Stimulated activated CD8-positive, alpha-beta memory T cell treated with anti-CD3 and anti-CD28 coated beads, Interleukin-15, amount 100 ng/mL, for 24 hours (primary cell): ENCODE measurements around the gene SPPL2C.
A peak's percentile ranks its signal among the peaks of the same experiment; 100 is the strongest.
"Not testable (repeated sequence)": the region's sequence is repeated elsewhere in the genome, so short reads cannot be mapped to it uniquely, and the experiment has no call there.

Experiments used
- DNase-seq: peaks from one replicate; pipeline ENCODE4 v3.0.0-alpha.2; 2020; ENCODE audit warnings: low read depth

The SPPL2C gene

GRCh38 chr17:45850011-45850410, 5.3 kb downstream of the SPPL2C start:
- DNase-seq, result no peak

GRCh38 chr17:45850468-45850867, 5.8 kb downstream of the SPPL2C start:
- DNase-seq, result no peak

GRCh38 chr17:45851022-45851421, 6.3 kb downstream of the SPPL2C start:
- DNase-seq, result no peak

GRCh38 chr17:45851464-45851863, 6.8 kb downstream of the SPPL2C start:
- no peak for DNase-seq

- DNase-seq, result no peak
These were observed 7.2 kb downstream of the SPPL2C start for GRCh38 chr17:45851873-45852272.

GRCh38 chr17:45852535-45853297, 8.0 kb downstream of the SPPL2C start:
- peak; percentile 28 for DNase-seq

- no peak for DNase-seq
These were observed 9.5 kb downstream of the SPPL2C start for GRCh38 chr17:45854209-45854608.

GRCh38 chr17:45855691-45856336, 11.1 kb downstream of the SPPL2C start:
- no peak for DNase-seq

- DNase-seq, result no peak
These were observed 13.5 kb downstream of the SPPL2C start for GRCh38 chr17:45857977-45858708.

GRCh38 chr17:45861165-45861564, 16.5 kb downstream of the SPPL2C start:
- no peak for DNase-seq

- DNase-seq, result not testable (repeated sequence)
These were observed 17.4 kb downstream of the SPPL2C start for GRCh38 chr17:45862127-45862526.

- no peak for DNase-seq
These were observed 19.4 kb downstream of the SPPL2C start for GRCh38 chr17:45863857-45864654.

- DNase-seq, result no peak
These were observed 22.5 kb downstream of the SPPL2C start for GRCh38 chr17:45867171-45867570.

- DNase-seq, result no peak
These were observed 23.0 kb downstream of the SPPL2C start for GRCh38 chr17:45867702-45868101.

GRCh38 chr17:45868276-45868675, 23.6 kb downstream of the SPPL2C start:
- no peak for DNase-seq

- no peak for DNase-seq
These were observed 25.1 kb downstream of the SPPL2C start for GRCh38 chr17:45869676-45870341.

GRCh38 chr17:45870342-45870974, 25.8 kb downstream of the SPPL2C start:
- no peak for DNase-seq

- DNase-seq, result no peak
These were observed 27.0 kb downstream of the SPPL2C start for GRCh38 chr17:45871718-45872117.

GRCh38 chr17:45873728-45874127, 29.0 kb downstream of the SPPL2C start:
- no peak for DNase-seq

GRCh38 chr17:45874151-45874550, 29.5 kb downstream of the SPPL2C start:
- no peak for DNase-seq

GRCh38 chr17:45876539-45876938, 31.9 kb downstream of the SPPL2C start:
- no peak for DNase-seq
